ENCODE data around the gene VOPP1.

VOPP1 gene

DNA sequence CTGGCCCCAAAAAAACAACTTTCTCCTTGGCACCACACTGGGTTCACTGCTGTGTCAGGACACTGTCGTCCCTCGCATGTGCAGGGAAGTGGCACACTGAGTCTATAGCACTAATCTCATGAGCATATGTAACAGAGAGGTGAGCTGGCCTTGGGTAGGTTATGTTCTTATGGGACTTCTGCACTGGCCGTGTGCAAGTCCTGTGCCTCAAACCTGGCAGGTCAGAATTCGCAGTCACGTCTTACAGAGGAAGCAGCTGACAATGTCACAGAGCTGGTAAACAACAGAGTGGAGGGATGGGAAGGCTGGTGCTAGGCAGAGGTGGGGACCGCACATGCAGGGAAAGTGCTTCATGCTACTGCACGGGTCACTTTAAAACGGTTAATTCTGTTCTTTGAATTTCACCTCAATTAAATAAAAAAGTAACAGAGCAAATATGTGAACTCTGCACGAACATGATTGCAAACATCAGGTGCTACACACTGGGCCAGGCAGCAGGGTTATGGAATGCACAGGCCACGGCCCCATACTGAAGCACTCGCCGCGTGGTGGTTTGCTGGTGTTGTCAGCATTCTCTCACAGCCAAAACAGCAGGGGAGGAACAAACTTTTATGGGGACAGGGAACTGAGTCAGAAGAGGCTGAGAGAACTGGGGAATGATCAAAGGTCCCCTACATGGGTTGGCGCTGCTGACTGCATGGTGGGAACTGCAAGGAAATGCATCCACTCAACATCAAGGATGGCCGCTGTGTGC, 54.2 kb downstream of the VOPP1 start:
- Histone ChIP-seq H3K4me3 (ENCODE audit: low read length, poor library complexity, severe bottlenecking) (no peak overlapping the region), H3K79me2 (ENCODE audit: insufficient read depth, low read length) (peaks cover 17% of the 10 kb centered on the region; the same call in 1 of the 2 replicates), H3K9me2 (replicated peaks; ENCODE audit: low read depth, low read length) (no peaks in the 10 kb centered on the region), H3F3A (ENCODE audit: low read depth) (no peaks in the 10 kb centered on the region), H3K9ac (ENCODE audit: low read depth, low read length, poor library complexity, severe bottlenecking) (no peak overlapping the region), H3K27me3 (ENCODE audit: insufficient read depth, low read length, poor library complexity, severe bottlenecking) (no peaks in the 10 kb centered on the region), H3K4me2 (ENCODE audit: low read depth, low read length, poor library complexity, severe bottlenecking) (no peak overlapping the region), H3K9me3 (ENCODE audit: insufficient read depth, low read depth, low read length) (no peaks in the 10 kb centered on the region), H3K36me3 (ENCODE audit: insufficient read depth, low read length) (peaks cover 65% of the 10 kb centered on the region; the same call in 1 of the 2 replicates), H2AFZ (ENCODE audit: low read length) (no peak overlapping the region), H4K20me1 (ENCODE audit: insufficient read depth, low read length, poor library complexity, severe bottlenecking) (peaks cover 24% of the 10 kb centered on the region), H3K4me1 (ENCODE audit: insufficient read depth, low read length, poor library complexity, severe bottlenecking) (no peaks in the 10 kb centered on the region)
- no peak for TF ChIP-seq EZH2phosphoT487 (IDR thresholded peaks at IDR 0.05; ENCODE audit: borderline replicate concordance)
- TF ChIP-seq, protein P1, sequence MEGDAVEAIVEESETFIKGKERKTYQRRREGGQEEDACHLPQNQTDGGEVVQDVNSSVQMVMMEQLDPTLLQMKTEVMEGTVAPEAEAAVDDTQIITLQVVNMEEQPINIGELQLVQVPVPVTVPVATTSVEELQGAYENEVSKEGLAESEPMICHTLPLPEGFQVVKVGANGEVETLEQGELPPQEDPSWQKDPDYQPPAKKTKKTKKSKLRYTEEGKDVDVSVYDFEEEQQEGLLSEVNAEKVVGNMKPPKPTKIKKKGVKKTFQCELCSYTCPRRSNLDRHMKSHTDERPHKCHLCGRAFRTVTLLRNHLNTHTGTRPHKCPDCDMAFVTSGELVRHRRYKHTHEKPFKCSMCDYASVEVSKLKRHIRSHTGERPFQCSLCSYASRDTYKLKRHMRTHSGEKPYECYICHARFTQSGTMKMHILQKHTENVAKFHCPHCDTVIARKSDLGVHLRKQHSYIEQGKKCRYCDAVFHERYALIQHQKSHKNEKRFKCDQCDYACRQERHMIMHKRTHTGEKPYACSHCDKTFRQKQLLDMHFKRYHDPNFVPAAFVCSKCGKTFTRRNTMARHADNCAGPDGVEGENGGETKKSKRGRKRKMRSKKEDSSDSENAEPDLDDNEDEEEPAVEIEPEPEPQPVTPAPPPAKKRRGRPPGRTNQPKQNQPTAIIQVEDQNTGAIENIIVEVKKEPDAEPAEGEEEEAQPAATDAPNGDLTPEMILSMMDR (conservative IDR thresholded peaks at IDR 0.05; ENCODE audit: low read length) = no peak

DNA sequence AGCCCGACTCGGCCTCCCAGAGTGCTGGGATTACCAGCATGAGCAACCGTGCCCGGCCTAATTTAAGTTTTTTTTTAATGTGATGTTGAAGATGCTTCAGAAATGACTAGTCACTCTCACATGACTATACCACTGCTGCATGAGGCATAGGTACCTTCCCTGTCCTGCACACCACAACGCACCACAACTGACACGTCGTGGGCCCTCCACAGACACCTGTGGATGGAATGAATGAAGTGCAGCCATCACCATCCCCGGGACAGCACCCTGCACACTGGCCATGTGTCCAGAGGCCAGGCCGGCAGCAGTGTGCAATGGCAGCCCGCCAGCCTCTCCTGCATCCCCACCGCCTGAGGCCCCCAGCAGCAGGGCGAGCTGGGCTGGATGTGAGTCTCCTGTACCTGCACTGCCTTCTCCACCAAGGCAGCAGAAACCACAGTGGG, 55.1 kb downstream of the VOPP1 start:
- Histone ChIP-seq H2AFZ (ENCODE audit: low read length) (no peak overlapping the region), H3K4me2 (ENCODE audit: low read depth, low read length, poor library complexity, severe bottlenecking) (no peak overlapping the region), H3K36me3 (ENCODE audit: insufficient read depth, low read length) (peaks cover 69% of the 10 kb centered on the region; the same call in 1 of the 2 replicates), H3K79me2 (ENCODE audit: insufficient read depth, low read length) (peaks cover 8% of the 10 kb centered on the region; the same call in 1 of the 2 replicates), H3K4me1 (ENCODE audit: insufficient read depth, low read length, poor library complexity, severe bottlenecking) (no peaks in the 10 kb centered on the region), H3K9ac (ENCODE audit: low read depth, low read length, poor library complexity, severe bottlenecking) (no peak overlapping the region), H3K27me3 (ENCODE audit: insufficient read depth, low read length, poor library complexity, severe bottlenecking) (no peaks in the 10 kb centered on the region), H3K9me3 (ENCODE audit: insufficient read depth, low read depth, low read length) (no peaks in the 10 kb centered on the region), H3F3A (ENCODE audit: low read depth) (no peaks in the 10 kb centered on the region), H3K9me2 (replicated peaks; ENCODE audit: low read depth, low read length) (no peaks in the 10 kb centered on the region), H4K20me1 (ENCODE audit: insufficient read depth, low read length, poor library complexity, severe bottlenecking) (peaks cover 15% of the 10 kb centered on the region), H3K4me3 (ENCODE audit: low read length, poor library complexity, severe bottlenecking) (no peak overlapping the region)
- no peak for TF ChIP-seq EZH2phosphoT487 (IDR thresholded peaks at IDR 0.05; ENCODE audit: borderline replicate concordance)
- TF ChIP-seq, protein P1 (conservative IDR thresholded peaks at IDR 0.05; ENCODE audit: low read length) = no peak

DNA sequence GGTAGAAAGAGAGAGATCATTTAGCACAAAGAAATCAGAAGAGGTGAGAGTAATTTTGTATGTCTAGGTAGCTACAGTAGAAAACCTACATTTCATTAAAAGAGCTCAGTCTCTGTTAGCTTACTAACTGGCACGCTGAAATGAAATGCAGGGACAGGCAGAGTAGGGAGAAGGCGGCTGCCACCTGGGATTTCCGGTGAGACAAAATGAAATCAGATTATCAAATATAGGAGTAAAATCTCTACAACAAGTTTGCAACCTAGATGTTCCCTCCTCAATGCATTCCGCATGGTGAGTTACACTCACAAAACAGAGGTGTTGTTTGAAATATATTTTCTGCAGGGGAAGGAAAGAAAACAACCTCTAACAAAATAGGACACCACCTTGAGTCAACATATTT, 55.9 kb downstream of the VOPP1 start:
- Histone ChIP-seq H3K79me2 (ENCODE audit: insufficient read depth, low read length) (0 out of 2 replicates have a peak, but pooled peaks cover 3% of the 10 kb centered on the region), H3K4me2 (ENCODE audit: low read depth, low read length, poor library complexity, severe bottlenecking) (no peak overlapping the region), H3K9me2 (replicated peaks; ENCODE audit: low read depth, low read length) (no peaks in the 10 kb centered on the region), H2AFZ (ENCODE audit: low read length) (no peak overlapping the region), H3K36me3 (ENCODE audit: insufficient read depth, low read length) (peaks cover 69% of the 10 kb centered on the region; the same call in 1 of the 2 replicates), H3F3A (ENCODE audit: low read depth) (no peaks in the 10 kb centered on the region), H3K9ac (ENCODE audit: low read depth, low read length, poor library complexity, severe bottlenecking) (no peak overlapping the region), H3K4me3 (ENCODE audit: low read length, poor library complexity, severe bottlenecking) (no peak overlapping the region), H3K9me3 (ENCODE audit: insufficient read depth, low read depth, low read length) (no peaks in the 10 kb centered on the region), H3K4me1 (ENCODE audit: insufficient read depth, low read length, poor library complexity, severe bottlenecking) (no peaks in the 10 kb centered on the region), H4K20me1 (ENCODE audit: insufficient read depth, low read length, poor library complexity, severe bottlenecking) (peaks cover 7% of the 10 kb centered on the region), H3K27me3 (ENCODE audit: insufficient read depth, low read length, poor library complexity, severe bottlenecking) (no peaks in the 10 kb centered on the region)
- no peak for TF ChIP-seq EZH2phosphoT487 (IDR thresholded peaks at IDR 0.05; ENCODE audit: borderline replicate concordance)
- TF ChIP-seq, protein P1 (conservative IDR thresholded peaks at IDR 0.05; ENCODE audit: low read length) = no peak
